Smooth muscle cell (in vitro differentiated cells): Measurements from ENCODE around the gene ANKLE2. TPM values are rescaled to one million over a fixed set of nuclear protein-coding genes. Genes with fewer than 3 reads are reported as not detected.

Experiments used
- DNase-seq: peaks from one replicate; lab custom pipeline; 2025; ENCODE audit not compliant: unreplicated experiment; lab: John Stamatoyannopoulos, UW
- H2AFZ ChIP-seq: fragments of 200-600 bp; sonication (generic); 2 replicates; pipeline ENCODE4 v1.6.0; 2016; ENCODE audit warnings: antibody characterized with exemption, low read depth, mild to moderate bottlenecking
- H3F3A ChIP-seq: fragments of 200-600 bp; sonication (generic); 2 replicates; pipeline ENCODE4 v1.6.0; 2017; ENCODE audit warnings: antibody characterized with exemption, low read depth
- H3K27ac ChIP-seq: fragments of 200-600 bp; sonication (generic); 2 replicates; pipeline ENCODE4 v1.5.1; 2016; ENCODE audit warnings: low read depth, mild to moderate bottlenecking
- H3K27me3 ChIP-seq: fragments of 200-600 bp; sonication (generic); 2 replicates; pipeline ENCODE4 v1.6.1; 2016; ENCODE audit warnings: low read depth, mild to moderate bottlenecking
- H3K36me3 ChIP-seq: fragments of 200-600 bp; sonication (generic); 2 replicates; pipeline ENCODE4 v1.5.1; 2016; ENCODE audit warnings: low read depth
- H3K4me1 ChIP-seq: fragments of 200-600 bp; sonication (generic); 2 replicates; pipeline ENCODE4 v1.5.1; 2016; ENCODE audit warnings: low read depth
- H3K4me2 ChIP-seq: fragments of 200-600 bp; sonication (generic); 2 replicates; pipeline ENCODE4 v1.6.0; 2016; ENCODE audit warnings: mild to moderate bottlenecking
- H3K4me3 ChIP-seq: fragments of 200-600 bp; sonication (generic); 2 replicates; pipeline ENCODE4 v1.5.1; 2016; ENCODE audit warnings: mild to moderate bottlenecking
- H3K79me2 ChIP-seq: fragments of 200-600 bp; sonication (generic); 2 replicates; pipeline ENCODE4 v1.6.0; 2016; ENCODE audit warnings: low read depth, mild to moderate bottlenecking
- H3K9ac ChIP-seq: fragments of 200-600 bp; sonication (generic); 2 replicates; pipeline ENCODE4 v1.6.0; 2016; ENCODE audit warnings: low read depth
- H3K9me3 ChIP-seq: fragments of 200-600 bp; sonication (generic); replicated peaks from 2 replicates; pipeline ENCODE4 v1.5.1; 2016; ENCODE audit warnings: low read depth
- H4K20me1 ChIP-seq: fragments of 200-600 bp; sonication (generic); 2 replicates; pipeline ENCODE4 v1.6.0; 2016; ENCODE audit warnings: low read depth
- WGBS: methylation state at CpG from one replicate; pipeline ENCODE4 v1.1.7; 2016; ENCODE audit warnings: low lambda C conversion rate; 5-methylcytosine and 5-hydroxymethylcytosine counted together
- polyA plus RNA-seq: library from polyadenylated mRNA; unstranded; fragments of >200 nt; fragmentation: Nextera tagmentation; extraction: Ambion mirVana; gene quantifications from 2 replicates; pipeline ENCODE4 v1.2.1, GENCODE V29; 2016
- total RNA-seq: library from RNA; depleted of rRNA; stranded (reverse); fragments of >200 nt; gene quantifications from 2 replicates; pipeline ENCODE4 v1.2.3, GENCODE V29; 2014
- TF ChIP-seq, protein P1 (sequence below): fragments of 200-600 bp; sonication (generic); IDR thresholded peaks from 2 replicates; pipeline ENCODE4 v1.5.1; 2017; ENCODE audit warnings: borderline replicate concordance, mild to moderate bottlenecking, antibody characterized with exemption; ENCODE audit not compliant: insufficient read depth, poor library complexity, severe bottlenecking

ANKLE2 gene
- total and polyA plus RNA-seq, 2 experiments from 2014 or later, result 56.4 to 94.8 TPM

DNA sequence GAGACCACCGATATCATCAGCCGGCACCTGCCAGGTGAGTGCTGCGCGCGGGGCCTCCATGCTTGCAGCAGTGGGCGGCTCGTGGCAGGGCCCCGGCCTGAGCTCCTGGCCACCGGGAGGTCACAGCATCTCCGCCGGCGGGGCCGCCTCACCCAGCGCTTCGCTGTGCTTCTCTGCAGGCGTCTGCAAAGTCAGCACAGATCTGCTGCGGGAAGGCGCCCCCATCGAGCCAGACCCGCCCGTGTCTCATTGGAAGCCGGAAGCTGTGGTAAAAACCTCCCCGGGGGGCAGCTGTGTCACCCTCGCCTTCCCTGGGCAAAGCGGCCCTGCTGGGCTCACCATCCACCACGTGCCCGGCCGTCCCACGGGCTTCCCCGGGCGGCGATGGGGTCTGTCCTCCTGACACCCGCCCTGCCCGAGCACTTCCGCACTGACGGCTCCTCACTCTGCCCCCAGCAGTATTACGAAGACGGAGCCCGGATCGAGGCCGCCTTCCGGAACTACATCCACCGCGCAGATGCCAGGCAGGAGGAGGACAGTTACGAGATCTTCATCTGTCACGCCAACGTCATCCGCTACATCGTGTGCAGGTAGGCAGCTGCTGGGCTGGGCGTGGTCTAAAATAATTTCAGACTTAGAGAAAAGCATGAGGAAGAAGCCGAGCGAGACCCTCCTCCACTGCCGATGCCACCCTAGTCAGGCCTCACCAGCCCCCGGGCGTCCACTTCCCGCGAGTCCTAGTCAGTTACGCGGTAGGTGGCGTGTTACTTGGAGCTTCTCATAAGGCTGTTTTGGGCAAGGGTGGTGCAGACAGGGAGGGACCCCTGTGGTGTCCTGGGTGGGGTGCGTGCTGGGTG is 43.9 kb downstream of the ANKLE2 start:
- peaks cover 17% of the 10 kb centered on the region for H3F3A ChIP-seq
- TF ChIP-seq, protein P1, sequence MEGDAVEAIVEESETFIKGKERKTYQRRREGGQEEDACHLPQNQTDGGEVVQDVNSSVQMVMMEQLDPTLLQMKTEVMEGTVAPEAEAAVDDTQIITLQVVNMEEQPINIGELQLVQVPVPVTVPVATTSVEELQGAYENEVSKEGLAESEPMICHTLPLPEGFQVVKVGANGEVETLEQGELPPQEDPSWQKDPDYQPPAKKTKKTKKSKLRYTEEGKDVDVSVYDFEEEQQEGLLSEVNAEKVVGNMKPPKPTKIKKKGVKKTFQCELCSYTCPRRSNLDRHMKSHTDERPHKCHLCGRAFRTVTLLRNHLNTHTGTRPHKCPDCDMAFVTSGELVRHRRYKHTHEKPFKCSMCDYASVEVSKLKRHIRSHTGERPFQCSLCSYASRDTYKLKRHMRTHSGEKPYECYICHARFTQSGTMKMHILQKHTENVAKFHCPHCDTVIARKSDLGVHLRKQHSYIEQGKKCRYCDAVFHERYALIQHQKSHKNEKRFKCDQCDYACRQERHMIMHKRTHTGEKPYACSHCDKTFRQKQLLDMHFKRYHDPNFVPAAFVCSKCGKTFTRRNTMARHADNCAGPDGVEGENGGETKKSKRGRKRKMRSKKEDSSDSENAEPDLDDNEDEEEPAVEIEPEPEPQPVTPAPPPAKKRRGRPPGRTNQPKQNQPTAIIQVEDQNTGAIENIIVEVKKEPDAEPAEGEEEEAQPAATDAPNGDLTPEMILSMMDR, result no peak
- no peaks in the 10 kb centered on the region for H3K27me3 ChIP-seq
- 98% methylated on average over 61 of the region's 61 CpGs for WGBS
- H4K20me1 ChIP-seq, result peaks cover 55% of the 10 kb centered on the region
- no peak overlapping the region for H2AFZ ChIP-seq
- peaks cover 4% of the 10 kb centered on the region for H3K36me3 ChIP-seq
- peaks cover 31% of the 10 kb centered on the region for H3K79me2 ChIP-seq
- no peak overlapping the region for H3K4me2 ChIP-seq
- no peak overlapping the region for H3K27ac ChIP-seq
- no peaks in the 10 kb centered on the region for H3K9me3 ChIP-seq
- H3K9ac ChIP-seq, result no peak overlapping the region
- H3K4me3 ChIP-seq, result no peak overlapping the region
- H3K4me1 ChIP-seq, result no peaks in the 10 kb centered on the region
- no peak for DNase-seq

- H3K27ac ChIP-seq, result no peak overlapping the region
- H3K27me3 ChIP-seq, result no peaks in the 10 kb centered on the region
- H3K9ac ChIP-seq, result no peak overlapping the region
- peaks cover 17% of the 10 kb centered on the region for H3F3A ChIP-seq
- peaks cover 31% of the 10 kb centered on the region for H3K79me2 ChIP-seq
- no peaks in the 10 kb centered on the region for H3K9me3 ChIP-seq
- TF ChIP-seq, protein P1, result no peak
- 91% methylated on average over 10 of the region's 17 CpGs for WGBS
- H4K20me1 ChIP-seq, result peaks cover 54% of the 10 kb centered on the region
- no peak overlapping the region for H2AFZ ChIP-seq
- H3K4me2 ChIP-seq, result no peak overlapping the region
- no peaks in the 10 kb centered on the region for H3K36me3 ChIP-seq
- H3K4me3 ChIP-seq, result no peak overlapping the region
- peaks cover under 1% of the 10 kb centered on the region for H3K4me1 ChIP-seq
- DNase-seq, result no peak
Measured at GRCh38 chr12:132717011-132717410, 44.6 kb downstream of the ANKLE2 start.

DNA sequence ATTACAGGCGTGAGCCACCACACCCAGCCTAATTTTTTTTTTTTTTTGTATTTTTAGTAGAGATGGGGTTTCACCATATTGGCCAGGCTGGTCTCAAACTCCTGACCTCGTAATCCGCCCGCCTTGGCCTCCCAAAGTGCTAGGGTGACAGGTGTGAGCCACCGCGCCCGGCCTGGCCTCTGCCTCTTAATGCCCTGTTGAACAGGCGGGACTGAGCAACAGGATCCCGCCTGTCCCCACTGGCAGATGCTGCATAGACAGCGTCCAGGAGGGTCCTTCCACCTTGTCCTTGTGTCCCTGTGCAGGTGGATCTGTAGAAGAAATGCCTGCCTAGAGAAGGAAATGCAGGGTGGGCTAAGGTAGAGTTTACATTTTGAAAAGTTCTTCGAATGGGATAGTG is 45.3 kb downstream of the ANKLE2 start:
- H3K4me3 ChIP-seq, result no peak overlapping the region
- 85% methylated on average over 11 of the region's 11 CpGs for WGBS
- no peaks in the 10 kb centered on the region for H3K27me3 ChIP-seq
- no peak overlapping the region for H3K4me2 ChIP-seq
- H3K9me3 ChIP-seq, result no peaks in the 10 kb centered on the region
- H4K20me1 ChIP-seq, result peaks cover 50% of the 10 kb centered on the region
- H2AFZ ChIP-seq, result no peak overlapping the region
- H3K4me1 ChIP-seq, result peaks cover 8% of the 10 kb centered on the region
- H3F3A ChIP-seq, result peaks cover 12% of the 10 kb centered on the region
- TF ChIP-seq, protein P1, result no peak
- H3K36me3 ChIP-seq, result no peaks in the 10 kb centered on the region
- DNase-seq, result no peak
- H3K9ac ChIP-seq, result no peak overlapping the region
- H3K27ac ChIP-seq, result no peak overlapping the region
- H3K79me2 ChIP-seq, result peaks cover 34% of the 10 kb centered on the region
